ENCODE data around the gene CWF19L2. TPM values are rescaled to one million over a fixed set of nuclear protein-coding genes. Genes with fewer than 3 reads are reported as not detected.
"Not testable (repeated sequence)": the region's sequence is repeated elsewhere in the genome, so short reads cannot be mapped to it uniquely, and the experiment has no call there.

CWF19L2 gene
- total RNA-seq, 1 experiment from 2014 or later = 5.5 TPM

- no peak for DNase-seq (ENCODE audit: low spot score)
Measured at GRCh38 chr11:107438148-107438547, 19.5 kb downstream of the CWF19L2 start.

GRCh38 chr11:107430525-107430924 is 27.1 kb downstream of the CWF19L2 start:
- DNase-seq (ENCODE audit: low spot score) = no peak

- DNase-seq (ENCODE audit: low spot score) = no peak
Measured at GRCh38 chr11:107427569-107428180, 29.9 kb downstream of the CWF19L2 start.

DNA sequence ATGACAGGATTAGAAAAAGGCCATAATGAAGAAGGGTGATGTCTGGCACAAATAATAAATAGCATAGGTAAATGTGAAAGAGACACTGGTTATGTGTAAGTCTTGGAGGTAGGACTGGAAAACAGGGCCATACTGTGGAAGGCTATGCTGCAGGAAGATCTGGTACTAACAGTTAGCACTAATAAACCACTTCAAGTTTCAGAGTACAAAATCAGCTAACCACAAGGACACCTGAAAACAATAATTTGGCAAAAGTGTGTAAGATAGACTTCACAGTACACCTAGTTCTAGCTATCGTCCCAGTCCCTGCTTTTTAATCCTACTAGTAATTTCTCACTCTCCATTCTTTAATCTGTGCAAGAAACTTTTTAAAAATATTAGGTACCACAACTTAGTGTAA is 44.3 kb downstream of the CWF19L2 start:
- no peak for DNase-seq (ENCODE audit: low spot score)

DNA sequence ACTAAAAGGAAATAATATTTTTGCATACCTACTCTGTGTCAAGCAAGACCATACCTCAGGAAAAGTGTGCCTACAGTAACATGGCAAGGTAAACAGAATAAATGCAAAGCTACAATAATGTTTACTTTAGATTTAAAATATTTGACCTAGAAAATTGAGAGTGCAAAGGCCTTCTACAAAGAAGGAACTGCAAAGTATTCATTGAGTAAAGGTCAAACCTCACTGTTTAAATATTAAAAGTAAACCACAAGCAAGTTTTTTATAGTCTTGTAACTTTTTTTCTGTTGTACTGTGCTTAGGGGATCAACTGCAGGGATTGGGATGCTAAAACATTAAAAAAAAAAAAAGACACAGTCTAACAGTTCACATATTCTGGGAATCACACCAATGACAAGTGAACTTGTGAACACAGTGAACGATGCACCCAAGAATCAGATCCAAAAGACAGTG is 48.8 kb downstream of the CWF19L2 start:
- no peak for DNase-seq (ENCODE audit: low spot score)

- no peak for DNase-seq (ENCODE audit: low spot score)
Measured at GRCh38 chr11:107405260-107405659, 52.4 kb downstream of the CWF19L2 start.

DNA sequence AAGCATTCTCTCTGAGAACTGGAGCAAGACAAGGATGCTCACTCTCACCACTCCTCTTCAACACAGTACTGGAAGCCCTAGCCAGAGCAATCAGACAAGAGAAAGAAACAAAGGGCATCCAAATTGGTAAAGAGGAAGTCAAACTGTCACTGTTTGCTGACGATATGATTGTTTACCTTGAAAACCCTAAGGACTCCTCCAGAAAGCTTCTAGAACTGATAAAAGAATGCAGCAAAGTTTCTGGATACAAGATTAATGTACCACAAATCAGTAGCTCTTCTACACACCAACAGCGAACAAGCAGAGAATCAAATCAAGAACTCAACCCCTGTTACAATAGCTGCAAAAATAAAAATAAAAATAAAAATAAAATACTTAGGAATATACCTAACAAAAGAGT is 56.5 kb downstream of the CWF19L2 start:
- DNase-seq (ENCODE audit: low spot score) = not testable (repeated sequence)

- DNase-seq (ENCODE audit: low spot score) = no peak
Measured at GRCh38 chr11:107397357-107397756, 60.3 kb downstream of the CWF19L2 start.

DNA sequence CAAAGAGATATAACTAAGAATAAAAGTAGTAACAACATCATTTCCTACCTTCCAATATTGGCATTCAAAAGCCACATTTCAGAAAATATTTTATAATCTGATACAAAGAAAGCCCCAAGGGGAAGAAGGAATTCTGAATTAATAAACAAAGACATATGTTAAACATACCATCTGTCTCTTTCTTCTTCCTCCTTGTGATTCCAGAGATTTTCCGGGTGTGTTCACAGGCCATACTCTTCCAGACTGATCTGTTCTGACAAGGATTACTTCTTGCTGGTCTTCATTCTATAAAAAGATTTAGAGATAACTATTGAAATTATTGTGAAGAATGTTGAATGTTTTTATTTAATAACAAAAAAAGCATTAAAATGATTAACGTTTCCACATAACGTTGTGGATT is 65.0 kb downstream of the CWF19L2 start:
- no peak for DNase-seq (ENCODE audit: low spot score)

GRCh38 chr11:107390701-107391100 is 66.9 kb downstream of the CWF19L2 start:
- DNase-seq (ENCODE audit: low spot score) = not testable (repeated sequence)

GRCh38 chr11:107387666-107388065 is 70.0 kb downstream of the CWF19L2 start:
- DNase-seq (ENCODE audit: low spot score) = no peak

DNA sequence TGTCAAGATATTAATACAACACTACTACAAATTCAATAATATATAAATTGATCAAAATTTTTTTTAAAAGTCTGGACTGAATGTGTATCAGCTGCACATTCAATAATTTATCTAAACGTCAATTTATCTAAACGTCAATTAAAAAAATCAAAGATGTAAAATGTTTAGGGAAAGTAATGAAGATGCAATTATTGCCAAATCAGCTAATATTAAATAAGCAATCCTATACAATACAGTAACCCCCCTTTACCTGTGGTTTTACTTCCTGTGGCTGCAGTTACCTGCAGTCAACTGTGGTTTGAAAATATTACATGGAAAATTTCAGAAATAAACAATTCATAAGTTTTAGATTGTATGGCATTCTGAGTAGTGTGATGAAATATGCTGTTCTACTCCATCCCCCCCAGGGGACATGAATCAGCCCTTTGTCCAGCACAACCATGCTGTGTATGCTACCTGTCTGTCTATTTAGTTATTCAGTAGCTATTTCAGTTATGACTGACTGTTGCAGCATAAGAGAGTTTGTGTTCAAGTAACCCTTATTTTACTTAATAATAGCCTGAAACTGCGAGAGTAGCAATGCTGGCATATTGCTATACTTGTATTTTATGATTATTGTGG is 72.2 kb downstream of the CWF19L2 start:
- DNase-seq (ENCODE audit: low spot score) = no peak

GRCh38 chr11:107384144-107384852 is 73.3 kb downstream of the CWF19L2 start:
- DNase-seq (ENCODE audit: low spot score) = no peak

DNA sequence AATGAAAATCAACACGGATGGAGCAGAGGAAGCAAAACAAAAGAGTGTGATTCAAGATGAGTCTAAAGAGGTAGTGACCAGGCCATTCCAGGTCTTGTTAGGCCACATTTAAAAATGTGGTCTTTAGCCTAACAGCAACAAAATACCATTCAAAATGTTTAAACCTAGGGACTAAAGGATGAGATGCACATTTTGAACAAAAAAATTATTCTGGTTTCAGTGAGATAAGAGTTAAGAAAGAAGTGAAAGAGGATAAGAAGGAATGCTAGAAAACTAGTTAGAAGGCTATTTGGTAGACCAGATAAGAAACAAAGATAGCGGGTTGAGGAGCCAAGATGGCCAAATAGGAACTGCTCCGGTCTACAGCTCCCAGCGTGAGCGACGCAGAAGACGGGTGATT is 85.2 kb downstream of the CWF19L2 start:
- no peak for DNase-seq (ENCODE audit: low spot score)

DNA sequence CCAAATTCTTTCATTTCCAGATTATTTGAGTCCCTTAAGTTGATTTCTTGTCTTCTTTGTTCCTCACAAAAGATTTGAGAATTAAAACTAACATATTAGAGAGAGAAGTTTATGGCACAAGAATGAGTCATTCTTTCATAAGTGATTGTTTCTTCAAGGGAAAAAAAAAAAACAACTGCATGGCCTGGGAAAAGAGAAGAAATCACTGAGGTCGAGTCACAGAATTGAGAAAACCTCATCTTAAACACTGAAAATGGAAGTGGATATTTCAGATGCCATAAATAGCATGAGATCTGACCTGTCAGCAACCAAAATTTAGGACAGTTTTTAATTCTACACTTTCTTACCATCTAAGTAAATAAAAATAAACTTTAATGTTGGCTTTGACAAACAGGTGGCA is 87.2 kb downstream of the CWF19L2 start:
- DNase-seq (ENCODE audit: low spot score) = peak; percentile 0

- DNase-seq (ENCODE audit: low spot score) = no peak
Measured at GRCh38 chr11:107359701-107360100, 97.9 kb downstream of the CWF19L2 start.

GRCh38 chr11:107357877-107358276 is 99.7 kb downstream of the CWF19L2 start:
- DNase-seq (ENCODE audit: low spot score) = no peak

DNA sequence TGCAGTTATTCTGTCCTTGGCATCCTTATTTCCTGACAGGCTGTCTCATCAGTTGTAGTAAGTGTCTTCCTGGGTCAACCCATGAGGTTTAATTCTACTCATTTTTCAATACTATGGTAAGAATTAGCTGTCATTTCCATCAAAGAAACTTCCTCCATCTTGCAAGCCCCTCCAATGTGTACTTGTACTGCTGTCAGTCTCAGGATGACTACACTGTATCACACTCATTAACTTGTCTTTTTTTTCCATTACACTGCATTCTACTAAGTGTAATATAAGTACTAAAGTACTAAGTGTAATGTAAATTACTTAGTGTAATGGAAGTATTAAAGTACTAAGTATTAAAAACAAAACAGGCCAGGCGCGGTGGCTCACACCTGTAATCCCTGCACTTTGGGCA is 102.8 kb downstream of the CWF19L2 start:
- no peak for DNase-seq (ENCODE audit: low spot score)

DNA sequence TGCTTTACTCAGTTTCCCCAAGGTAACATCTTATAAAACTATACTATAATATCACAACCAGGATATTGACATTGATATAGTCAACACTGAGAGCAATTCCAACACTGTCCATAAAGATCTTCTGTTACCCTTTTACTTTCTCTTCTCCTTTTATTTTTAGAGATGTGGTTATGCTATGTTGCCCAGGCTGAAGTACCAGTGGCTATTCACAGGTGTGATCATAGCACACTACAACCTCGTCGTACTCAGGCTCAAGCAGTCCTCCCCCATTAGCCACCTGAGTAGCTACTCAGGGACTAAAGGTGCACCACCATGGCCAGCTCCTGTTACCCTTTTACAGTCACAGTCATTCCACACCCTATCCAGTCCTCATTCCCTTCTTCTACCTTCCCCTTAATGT is 119.7 kb downstream of the CWF19L2 start:
- no peak for DNase-seq (ENCODE audit: low spot score)

DNA sequence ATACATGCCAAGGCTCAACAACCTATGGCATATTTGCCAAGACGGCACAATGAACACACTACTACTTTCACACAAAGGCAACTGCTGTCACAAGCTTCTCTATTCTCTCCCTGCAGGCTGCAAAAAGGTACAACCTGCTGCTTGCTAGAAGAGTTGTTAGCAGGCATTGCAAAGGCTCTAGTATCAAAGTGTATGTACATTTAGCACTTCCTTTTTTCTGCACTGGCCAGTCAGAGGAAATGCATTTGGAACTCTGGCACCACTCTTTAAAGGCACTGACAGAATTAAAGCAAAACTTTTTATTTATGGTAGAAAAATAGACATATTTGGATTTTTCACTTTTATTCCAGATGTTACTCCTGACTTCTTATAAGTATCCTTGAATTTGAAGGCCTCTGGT is 125.9 kb downstream of the CWF19L2 start:
- DNase-seq (ENCODE audit: low spot score) = no peak

- DNase-seq (ENCODE audit: low spot score) = no peak
Measured at GRCh38 chr11:107329164-107329563, 128.5 kb downstream of the CWF19L2 start.

- no peak for DNase-seq (ENCODE audit: low spot score)
Measured at GRCh38 chr11:107316426-107316825, 141.2 kb downstream of the CWF19L2 start.

- no peak for DNase-seq (ENCODE audit: low spot score)
Measured at GRCh38 chr11:107307991-107308390, 149.6 kb downstream of the CWF19L2 start.
